AG10803 (cell line): Measurements from ENCODE around the gene SLC25A34.

Experiments
- DNase-seq: peaks from one replicate; pipeline ENCODE4 v3.0.0; 2010; ENCODE audit warnings: low read depth
- H3K4me3 ChIP-seq: 2 replicates; pipeline ENCODE4 v1.5.1; 2011; ENCODE audit warnings: mild to moderate bottlenecking, low read length, control low read depth
- CTCF ChIP-seq: conservative IDR thresholded peaks from 2 replicates; pipeline ENCODE4 v1.5.1; 2011; ENCODE audit warnings: mild to moderate bottlenecking, low read length, control low read depth, inconsistent platforms

Gene SLC25A34

GRCh38 chr1:15705184-15705566 is 30.9 kb upstream of the SLC25A34 start:
- TF ChIP-seq CTCF, result no peak
- no peak for DNase-seq
- no peak overlapping the region for H3K4me3 ChIP-seq

GRCh38 chr1:15706751-15707150 is 29.3 kb upstream of the SLC25A34 start:
- DNase-seq, result no peak
- TF ChIP-seq CTCF, result no peak
- H3K4me3 ChIP-seq, result no peak overlapping the region

DNA sequence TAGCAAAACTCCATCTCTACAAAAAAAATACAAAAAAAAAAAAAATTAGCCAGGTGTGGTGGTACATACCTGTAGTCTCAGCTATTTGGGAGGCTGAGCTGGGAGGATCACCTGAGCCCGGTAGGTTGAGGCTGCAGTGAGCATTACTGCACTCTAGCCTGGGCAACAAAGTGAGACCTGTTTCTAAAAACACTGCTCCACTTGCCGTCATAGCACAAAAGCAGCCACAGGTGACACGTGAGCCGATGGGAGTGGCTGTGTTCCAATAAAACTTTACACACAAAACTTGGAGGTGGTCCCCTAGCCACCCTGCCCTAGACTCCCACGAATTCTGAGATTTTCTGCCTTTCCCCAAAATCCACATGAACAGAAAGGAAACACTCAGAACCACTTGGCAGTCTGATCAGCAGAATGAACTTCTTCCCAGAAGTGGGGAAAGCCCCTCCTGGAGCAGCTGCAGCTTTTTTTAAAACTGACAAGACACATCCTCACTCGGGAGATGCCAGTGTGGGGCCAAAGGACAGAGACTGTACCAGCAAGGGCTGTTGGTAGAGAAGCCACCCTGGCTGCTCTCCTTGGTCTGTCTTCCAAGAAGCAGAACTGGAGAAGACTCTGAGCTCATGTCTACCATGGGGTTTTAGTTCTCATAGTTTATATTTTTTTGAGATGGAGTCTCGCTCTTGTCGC is 28.7 kb upstream of the SLC25A34 start:
- no peak for DNase-seq
- no peak for TF ChIP-seq CTCF
- no peak overlapping the region for H3K4me3 ChIP-seq

DNA sequence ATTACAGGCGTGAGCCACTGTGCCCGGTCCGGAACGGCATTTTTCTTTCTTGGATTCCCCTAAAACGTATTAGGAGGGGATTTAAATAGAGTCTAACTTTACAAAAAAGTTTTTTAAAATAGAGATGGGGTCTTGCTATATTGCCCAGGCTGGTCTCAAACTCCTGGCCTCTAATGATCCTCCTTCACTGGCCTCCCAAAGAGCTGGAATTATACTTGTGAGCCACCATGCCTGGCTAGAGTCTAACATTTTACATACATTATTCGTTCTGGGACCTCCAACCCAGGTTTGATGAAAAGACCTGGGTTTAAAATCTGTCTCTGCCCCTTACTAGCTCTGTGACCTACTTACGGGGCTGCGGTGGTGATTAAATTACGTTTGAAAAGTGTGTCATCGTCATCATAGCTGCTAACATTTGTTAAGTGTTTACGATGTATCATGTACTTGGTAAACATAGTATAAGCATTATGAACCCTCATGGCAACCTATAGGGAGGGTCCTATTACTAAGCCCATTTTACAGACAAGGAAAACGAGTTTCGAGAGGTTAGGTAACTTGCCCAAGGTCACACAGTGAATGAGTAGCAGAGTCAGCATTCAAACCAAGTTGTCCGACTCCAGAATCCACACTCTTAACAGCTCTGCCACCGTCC is 27.4 kb upstream of the SLC25A34 start:
- no peak for TF ChIP-seq CTCF
- no peak overlapping the region for H3K4me3 ChIP-seq
- DNase-seq, result no peak

DNA sequence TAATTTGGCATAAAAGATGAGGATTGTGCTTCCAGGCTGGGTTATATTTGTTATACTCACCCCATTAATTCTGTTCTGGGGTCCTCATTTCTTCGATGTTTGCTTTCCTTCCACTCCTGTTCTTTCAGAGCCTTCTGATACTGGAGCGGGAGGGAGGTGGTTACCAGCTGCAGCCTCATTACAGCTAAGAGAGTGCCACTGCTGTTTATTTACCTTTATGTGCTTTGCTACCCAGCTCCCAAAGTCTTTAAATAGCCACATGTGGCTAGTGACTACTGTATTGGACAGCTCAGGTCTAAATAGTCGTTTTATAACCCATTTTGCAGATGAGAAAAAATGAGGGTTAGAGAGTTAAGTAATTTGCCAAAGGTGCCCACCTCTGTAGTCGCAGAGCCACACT is 26.8 kb upstream of the SLC25A34 start:
- DNase-seq, result no peak

DNA sequence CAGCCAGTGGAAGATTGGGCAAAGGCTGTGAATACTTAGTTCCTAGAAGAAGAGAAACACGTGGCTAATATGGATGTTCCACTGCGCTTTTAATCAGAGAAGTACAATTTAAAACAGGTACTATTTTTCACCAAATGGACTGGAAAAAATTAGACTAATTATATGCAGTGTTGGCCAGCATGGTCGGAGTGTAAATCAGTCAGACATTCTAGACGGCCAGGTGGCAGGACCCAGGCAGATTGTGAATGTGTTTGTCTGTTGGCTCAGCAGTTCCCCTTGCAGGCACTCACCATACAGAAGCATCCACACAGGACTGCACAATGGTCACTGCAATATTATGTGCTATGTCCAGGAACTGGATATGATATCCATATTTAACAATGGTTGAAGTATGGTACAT is 23.9 kb upstream of the SLC25A34 start:
- DNase-seq, result no peak
- TF ChIP-seq CTCF, result no peak
- H3K4me3 ChIP-seq, result no peak overlapping the region

More for the DNA sequence above, 26.8 kb upstream of the SLC25A34 start:
- no peak for TF ChIP-seq CTCF
- H3K4me3 ChIP-seq, result no peak overlapping the region
